ENCODE measurements around the gene ZBTB33. TPM values are rescaled to one million over a fixed set of nuclear protein-coding genes. Genes with fewer than 3 reads are reported as not detected.

ZBTB33 gene
- total and polyA plus RNA-seq, 4 donors: 6.1 to 18.1 (median 11.5) TPM

- 77% methylated on average over 4 of the region's 4 CpGs for WGBS
- no peak overlapping the region for H3K4me3 ChIP-seq (ENCODE audit: low read depth in 1 of 3, low read length in 3 of 3)
These were observed 51.3 kb downstream of the ZBTB33 start for GRCh38 chrX:120301960-120302359.

More at GRCh38 chrX:120301960-120302359, 51.3 kb downstream of the ZBTB33 start:
- Histone ChIP-seq H3K4me1 (ENCODE audit: control insufficient read depth in 4 of 4, insufficient read depth in 4 of 4, low read length in 3 of 4) (peaks cover 0 to 16% (median 5%) of the 10 kb centered on the region in 4 donors), H3K9ac (ENCODE audit: low read depth in 1 of 2, low read length in 2 of 2) (no peak overlapping the region), H3K9me3 (ENCODE audit: control insufficient read depth in 4 of 4, low read length in 3 of 4) (no peaks in the 10 kb centered on the region), H3K36me3 (ENCODE audit: control insufficient read depth in 4 of 4, insufficient read depth in 3 of 4, low read depth in 1 of 4, low read length in 3 of 4) (no peaks in the 10 kb centered on the region), H3K27ac (ENCODE audit: low read depth in 1 of 2, low read length in 2 of 2) (no peak overlapping the region), H3K27me3 (ENCODE audit: control insufficient read depth in 4 of 4, insufficient read depth in 4 of 4, low read length in 3 of 4) (no peaks in the 10 kb centered on the region)
- TF ChIP-seq SP1 (IDR thresholded peaks at IDR 0.05) (no peak), ZBTB33 (IDR thresholded peaks at IDR 0.05) (no peak), CTCF (IDR thresholded peaks at IDR 0.05; ENCODE audit: low read depth, low read length, missing input control) (no peak), RAD21 (IDR thresholded peaks at IDR 0.05) (no peak), EGR1 (IDR thresholded peaks at IDR 0.05; ENCODE audit: low read depth in 2 of 2) (no peak), ATF3 (IDR thresholded peaks at IDR 0.05) (no peak), FOXA2 (IDR thresholded peaks at IDR 0.05) (no peak), MAX (IDR thresholded peaks at IDR 0.05) (no peak), TAF1 (conservative IDR thresholded peaks at IDR 0.05) (no peak), YY1 (IDR thresholded peaks at IDR 0.05) (no peak), REST (IDR thresholded peaks at IDR 0.05) (no peak), FOXA1 (IDR thresholded peaks at IDR 0.05) (no peak)
- DNase-seq (ENCODE audit: low spot score): no peak
